GM23338 (cell line): ENCODE results near the gene UTS2. TPM values are rescaled to one million over a fixed set of nuclear protein-coding genes. Genes with fewer than 3 reads are reported as not detected.

ENCODE experiments used
- ATAC-seq: fragments of 200-7000 bp; cut with Tn5 transposase; 3 replicates; pipeline ENCODE4 v1.9.1; 2020
- DNase-seq: peaks from one replicate; pipeline ENCODE4 v3.0.0-alpha.2; 2015; ENCODE audit warnings: low spot score
- H2AFZ ChIP-seq: fragments of 200-600 bp; sonication (generic); 2 replicates; pipeline ENCODE4 v1.8.0; 2016; ENCODE audit warnings: antibody characterized with exemption, mild to moderate bottlenecking, moderate library complexity
- H3F3A ChIP-seq: fragments of 200-600 bp; sonication (generic); replicated peaks from 2 replicates; pipeline ENCODE4 v1.8.0; 2017; ENCODE audit warnings: antibody characterized with exemption, mixed run types, low read depth
- H3K27ac ChIP-seq: fragments of 200-600 bp; sonication (generic); 2 replicates; pipeline ENCODE4 v1.6.1; 2016; ENCODE audit warnings: low read depth
- H3K27me3 ChIP-seq: fragments of 200-600 bp; sonication (generic); 2 replicates; pipeline ENCODE4 v1.8.0; 2016; ENCODE audit warnings: mild to moderate bottlenecking, mixed run types, moderate library complexity; ENCODE audit not compliant: insufficient read depth
- H3K36me3 ChIP-seq: fragments of 200-600 bp; sonication (generic); 2 replicates; pipeline ENCODE4 v1.8.0; 2016; ENCODE audit warnings: mild to moderate bottlenecking; ENCODE audit not compliant: insufficient read depth
- H3K4me1 ChIP-seq: fragments of 200-600 bp; sonication (generic); 2 replicates; pipeline ENCODE4 v1.8.0; 2016; ENCODE audit warnings: mild to moderate bottlenecking, moderate library complexity; ENCODE audit not compliant: insufficient read depth
- H3K4me2 ChIP-seq: fragments of 200-600 bp; sonication (generic); 2 replicates; pipeline ENCODE4 v1.7.1; 2017; ENCODE audit warnings: mixed run types
- H3K4me3 ChIP-seq: fragments of 200-600 bp; sonication (generic); 2 replicates; pipeline ENCODE4 v1.6.1; 2016; ENCODE audit warnings: mixed run types
- H3K79me2 ChIP-seq: fragments of 200-600 bp; sonication (generic); replicated peaks from 2 replicates; pipeline ENCODE4 v1.8.0; 2017; ENCODE audit warnings: mild to moderate bottlenecking; ENCODE audit not compliant: insufficient read depth
- H3K9me2 ChIP-seq: fragments of 200-600 bp; sonication (generic); 2 replicates; pipeline ENCODE4 v1.8.0; 2017; ENCODE audit not compliant: insufficient read depth
- H4K20me1 ChIP-seq: fragments of 200-600 bp; sonication (generic); replicated peaks from 2 replicates; pipeline ENCODE4 v1.8.0; 2017; ENCODE audit warnings: mild to moderate bottlenecking; ENCODE audit not compliant: insufficient read depth
- H3K27ac Mint-ChIP-seq: 2 replicates; pipeline ENCODE4 v1.8.0; 2020; ENCODE audit warnings: inconsistent platforms, mild to moderate bottlenecking, moderate library complexity, mixed read lengths
- H3K27me3 Mint-ChIP-seq: 3 replicates; pipeline ENCODE4 v1.8.0; 2022; ENCODE audit warnings: low read depth, mild to moderate bottlenecking, moderate library complexity, mixed read lengths, inconsistent platforms; ENCODE audit not compliant: insufficient read depth, poor library complexity
- H3K36me3 Mint-ChIP-seq: 3 replicates; pipeline ENCODE4 v1.8.0; 2021; ENCODE audit warnings: low read depth, mild to moderate bottlenecking, inconsistent platforms, moderate library complexity, mixed read lengths
- H3K4me1 Mint-ChIP-seq: 3 replicates; pipeline ENCODE4 v1.8.0; 2020; ENCODE audit warnings: mild to moderate bottlenecking, inconsistent platforms, mixed read lengths
- H3K4me3 Mint-ChIP-seq: 3 replicates; pipeline ENCODE4 v1.8.0; 2021; ENCODE audit warnings: moderate library complexity, mild to moderate bottlenecking, inconsistent platforms, mixed read lengths
- H3K9me3 Mint-ChIP-seq: 3 replicates; pipeline ENCODE4 v1.8.0; 2020; ENCODE audit warnings: moderate library complexity, mild to moderate bottlenecking, inconsistent platforms, mixed read lengths
- EZH2 ChIP-seq: fragments of 200-600 bp; sonication (generic); IDR thresholded peaks from one replicate; pipeline ENCODE4 v1.8.0; 2017; ENCODE audit warnings: antibody characterized with exemption, mild to moderate bottlenecking, low read depth; ENCODE audit not compliant: unreplicated experiment
- EZH2phosphoT487 ChIP-seq: fragments of 200-600 bp; sonication (generic); IDR thresholded peaks from one replicate; pipeline ENCODE4 v1.8.1; 2018; ENCODE audit warnings: antibody characterized with exemption; ENCODE audit not compliant: unreplicated experiment
- STAT1 ChIP-seq: IDR thresholded peaks from one replicate; pipeline ENCODE4 v1.6.1; 2016; ENCODE audit warnings: antibody characterized with exemption; ENCODE audit not compliant: unreplicated experiment
- ZNF114 ChIP-seq: fragments of 250-450 bp; sonication (Bioruptor Pico); IDR thresholded peaks from 2 replicates; pipeline ENCODE4 v1.5.0; 2020; ENCODE audit warnings: mild to moderate bottlenecking, moderate library complexity
- ZNF331 ChIP-seq: fragments of 250-450 bp; sonication (Bioruptor Pico); IDR thresholded peaks from 2 replicates; pipeline ENCODE4 v1.5.0; 2020; ENCODE audit warnings: low read depth, mild to moderate bottlenecking, moderate library complexity
- ZNF462 ChIP-seq: fragments of 250-450 bp; sonication (Bioruptor Pico); IDR thresholded peaks from 2 replicates; pipeline ENCODE4 v1.5.0; 2020; ENCODE audit warnings: mild to moderate bottlenecking, moderate library complexity
- polyA plus RNA-seq: library from polyadenylated mRNA; unstranded; fragments of >200 nt; fragmentation: Nextera tagmentation; extraction: Ambion mirVana; gene quantifications from 2 replicates; pipeline ENCODE4 v1.2.1, GENCODE V29; 2016
- total RNA-seq: library from RNA; depleted of rRNA; stranded (reverse); fragments of >200 nt; shearing (Covaris generic); gene quantifications from 2 replicates; pipeline ENCODE4 v1.2.3, GENCODE V29; 2014

UTS2 gene
- total and polyA plus RNA-seq, 2 experiments from 2014 or later: not detected

- TF ChIP-seq ZNF462 (CRISPR knock-in tag): no peak
Measured at GRCh38 chr1:7847599-7847998, 5.3 kb downstream of the UTS2 start (continued).

- H3K9me3 Mint-ChIP-seq: no peaks in the 10 kb centered on the region
- H3K36me3 ChIP-seq: 0 out of 2 replicates have a peak, but pooled peaks cover 11% of the 10 kb centered on the region
- no peak overlapping the region for H3K27ac Mint-ChIP-seq
- ATAC-seq (no peak), DNase-seq (no peak)
- no peak overlapping the region for H2AFZ ChIP-seq
- no peaks in the 10 kb centered on the region; the same call in 1 of the 2 replicates for H4K20me1 ChIP-seq
- no peak overlapping the region for H3K4me3 ChIP-seq
- H3K4me2 ChIP-seq: no peak overlapping the region
- no peaks in the 10 kb centered on the region; the same call in 2 of the 3 replicates for H3K36me3 Mint-ChIP-seq
- H3K9me2 ChIP-seq: no peaks in the 10 kb centered on the region
- H3F3A ChIP-seq: no peaks in the 10 kb centered on the region
- no peaks in the 10 kb centered on the region for H3K4me1 Mint-ChIP-seq
- H3K27ac ChIP-seq: no peak overlapping the region
- H3K4me1 ChIP-seq: no peaks in the 10 kb centered on the region
- no peak overlapping the region for H3K4me3 Mint-ChIP-seq
- H3K27me3 ChIP-seq: no peaks in the 10 kb centered on the region
- H3K27me3 Mint-ChIP-seq: peaks cover 5% of the 10 kb centered on the region
- no peaks in the 10 kb centered on the region for H3K79me2 ChIP-seq
- TF ChIP-seq EZH2 (no peak), ZNF462 (CRISPR knock-in tag) (no peak), ZNF331 (CRISPR knock-in tag) (no peak), STAT1 (no peak), EZH2phosphoT487 (no peak), ZNF114 (CRISPR knock-in tag) (no peak)
Measured at GRCh38 chr1:7846656-7847055, 6.2 kb downstream of the UTS2 start.
